Hepatocyte (in vitro differentiated cells): ENCODE measurements around the gene CFAP97. TPM values are rescaled to one million over a fixed set of nuclear protein-coding genes. Genes with fewer than 3 reads are reported as not detected.

Experiments used
- DNase-seq: peaks from one replicate; pipeline ENCODE4 v3.0.0-alpha.2; 2016; ENCODE audit warnings: low spot score
- H2AFZ ChIP-seq: fragments of 200-600 bp; sonication (generic); 2 replicates; pipeline ENCODE4 v1.6.0; 2016; ENCODE audit warnings: antibody characterized with exemption, mild to moderate bottlenecking
- H3K27ac ChIP-seq: fragments of 200-600 bp; sonication (generic); 2 replicates; pipeline ENCODE4 v1.5.1; 2016; ENCODE audit warnings: mild to moderate bottlenecking
- H3K27me3 ChIP-seq: fragments of 200-600 bp; sonication (generic); 2 replicates; pipeline ENCODE4 v1.6.1; 2016
- H3K36me3 ChIP-seq: fragments of 200-600 bp; sonication (generic); replicated peaks from 2 replicates; pipeline ENCODE4 v1.5.1; 2016; ENCODE audit warnings: low read depth; ENCODE audit not compliant: insufficient read depth
- H3K4me1 ChIP-seq: fragments of 200-600 bp; sonication (generic); 2 replicates; pipeline ENCODE4 v1.5.1; 2016; ENCODE audit warnings: mild to moderate bottlenecking, moderate library complexity; ENCODE audit not compliant: insufficient read depth
- H3K4me2 ChIP-seq: fragments of 200-600 bp; sonication (generic); 2 replicates; pipeline ENCODE4 v1.6.0; 2016
- H3K4me3 ChIP-seq: fragments of 200-600 bp; sonication (generic); 2 replicates; pipeline ENCODE4 v1.5.1; 2016; ENCODE audit warnings: mild to moderate bottlenecking
- H3K79me2 ChIP-seq: fragments of 200-600 bp; sonication (generic); 2 replicates; pipeline ENCODE4 v1.6.0; 2017; ENCODE audit warnings: mild to moderate bottlenecking
- H3K9me2 ChIP-seq: fragments of 200-600 bp; sonication (generic); replicated peaks from 2 replicates; pipeline ENCODE4 v1.6.0; 2017; ENCODE audit warnings: mild to moderate bottlenecking; ENCODE audit not compliant: insufficient read depth
- H3K9me3 ChIP-seq: fragments of 200-600 bp; sonication (generic); 2 replicates; pipeline ENCODE4 v1.5.1; 2016; ENCODE audit warnings: low read depth, mild to moderate bottlenecking
- H4K20me1 ChIP-seq: fragments of 200-600 bp; sonication (generic); 2 replicates; pipeline ENCODE4 v1.6.0; 2016; ENCODE audit warnings: mild to moderate bottlenecking; ENCODE audit not compliant: insufficient read depth, poor library complexity, severe bottlenecking
- EZH2 ChIP-seq: fragments of 200-600 bp; sonication (generic); IDR thresholded peaks from 2 replicates; pipeline ENCODE4 v1.6.1; 2016; ENCODE audit warnings: antibody characterized with exemption, mild to moderate bottlenecking, borderline replicate concordance
- EZH2phosphoT487 ChIP-seq: fragments of 200-600 bp; sonication (generic); IDR thresholded peaks from one replicate; pipeline ENCODE4 v1.6.1; 2018; ENCODE audit warnings: antibody characterized with exemption, mild to moderate bottlenecking, low read depth, moderate library complexity; ENCODE audit not compliant: unreplicated experiment, severe bottlenecking
- WGBS: methylation state at CpG from one replicate; pipeline ENCODE4 v1.1.6; 2016; ENCODE audit warnings: low lambda C conversion rate; ENCODE audit errors: missing lambda C conversion rate; 5-methylcytosine and 5-hydroxymethylcytosine counted together
- polyA plus RNA-seq: library from polyadenylated mRNA; unstranded; fragments of >200 nt; fragmentation: Nextera tagmentation; extraction: Ambion mirVana; gene quantifications from 2 replicates; pipeline ENCODE4 v1.2.1, GENCODE V29; 2016
- total RNA-seq: library from RNA; depleted of rRNA; stranded (reverse); fragments of >200 nt; gene quantifications from 2 replicates; pipeline ENCODE4 v1.2.3, GENCODE V29; 2014
- TF ChIP-seq, protein P1 (sequence below): fragments of 200-600 bp; sonication (generic); IDR thresholded peaks from 2 replicates; pipeline ENCODE4 v1.5.1; 2016; ENCODE audit warnings: antibody characterized with exemption, mild to moderate bottlenecking; ENCODE audit not compliant: poor library complexity

Gene CFAP97
- total and polyA plus RNA-seq, 2 experiments from 2014 or later, result 16.5 to 28.9 TPM

DNA sequence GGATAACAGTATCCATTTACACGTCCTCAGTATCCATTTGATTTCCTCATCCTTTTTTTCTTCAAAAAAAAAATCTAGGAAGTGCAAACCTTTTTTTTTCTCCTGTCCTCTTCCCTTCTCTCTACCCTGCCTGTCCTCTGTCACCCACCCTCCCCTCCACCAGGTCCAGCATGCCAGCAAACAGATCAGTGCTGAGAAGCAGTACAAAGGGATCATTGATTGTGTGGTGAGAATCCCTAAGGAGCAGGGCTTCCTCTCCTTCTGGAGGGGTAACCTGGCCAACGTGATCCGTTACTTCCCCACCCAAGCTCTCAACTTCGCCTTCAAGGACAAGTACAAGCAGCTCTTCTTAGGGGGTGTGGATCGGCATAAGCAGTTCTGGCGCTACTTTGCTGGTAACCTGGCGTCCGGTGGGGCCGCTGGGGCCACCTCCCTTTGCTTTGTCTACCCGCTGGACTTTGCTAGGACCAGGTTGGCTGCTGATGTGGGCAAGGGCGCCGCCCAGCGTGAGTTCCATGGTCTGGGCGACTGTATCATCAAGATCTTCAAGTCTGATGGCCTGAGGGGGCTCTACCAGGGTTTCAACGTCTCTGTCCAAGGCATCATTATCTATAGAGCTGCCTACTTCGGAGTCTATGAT, 59.1 kb downstream of the CFAP97 start:
- Histone ChIP-seq H3K79me2 (peaks cover 7% of the 10 kb centered on the region), H3K36me3 (no peaks in the 10 kb centered on the region), H3K27me3 (no peaks in the 10 kb centered on the region), H4K20me1 (no peaks in the 10 kb centered on the region), H3K9me2 (no peaks in the 10 kb centered on the region), H3K4me3 (no peak overlapping the region), H3K9me3 (no peaks in the 10 kb centered on the region), H3K4me2 (peak overlapping the region; percentile 51), H2AFZ (no peak overlapping the region), H3K27ac (no peak overlapping the region), H3K4me1 (no peaks in the 10 kb centered on the region)
- 94% methylated on average over 16 of the region's 16 CpGs for WGBS
- DNase-seq, result no peak
- TF ChIP-seq EZH2, result no peak
- TF ChIP-seq, protein P1, sequence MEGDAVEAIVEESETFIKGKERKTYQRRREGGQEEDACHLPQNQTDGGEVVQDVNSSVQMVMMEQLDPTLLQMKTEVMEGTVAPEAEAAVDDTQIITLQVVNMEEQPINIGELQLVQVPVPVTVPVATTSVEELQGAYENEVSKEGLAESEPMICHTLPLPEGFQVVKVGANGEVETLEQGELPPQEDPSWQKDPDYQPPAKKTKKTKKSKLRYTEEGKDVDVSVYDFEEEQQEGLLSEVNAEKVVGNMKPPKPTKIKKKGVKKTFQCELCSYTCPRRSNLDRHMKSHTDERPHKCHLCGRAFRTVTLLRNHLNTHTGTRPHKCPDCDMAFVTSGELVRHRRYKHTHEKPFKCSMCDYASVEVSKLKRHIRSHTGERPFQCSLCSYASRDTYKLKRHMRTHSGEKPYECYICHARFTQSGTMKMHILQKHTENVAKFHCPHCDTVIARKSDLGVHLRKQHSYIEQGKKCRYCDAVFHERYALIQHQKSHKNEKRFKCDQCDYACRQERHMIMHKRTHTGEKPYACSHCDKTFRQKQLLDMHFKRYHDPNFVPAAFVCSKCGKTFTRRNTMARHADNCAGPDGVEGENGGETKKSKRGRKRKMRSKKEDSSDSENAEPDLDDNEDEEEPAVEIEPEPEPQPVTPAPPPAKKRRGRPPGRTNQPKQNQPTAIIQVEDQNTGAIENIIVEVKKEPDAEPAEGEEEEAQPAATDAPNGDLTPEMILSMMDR, result no peak
- TF ChIP-seq EZH2phosphoT487, result no peak

DNA sequence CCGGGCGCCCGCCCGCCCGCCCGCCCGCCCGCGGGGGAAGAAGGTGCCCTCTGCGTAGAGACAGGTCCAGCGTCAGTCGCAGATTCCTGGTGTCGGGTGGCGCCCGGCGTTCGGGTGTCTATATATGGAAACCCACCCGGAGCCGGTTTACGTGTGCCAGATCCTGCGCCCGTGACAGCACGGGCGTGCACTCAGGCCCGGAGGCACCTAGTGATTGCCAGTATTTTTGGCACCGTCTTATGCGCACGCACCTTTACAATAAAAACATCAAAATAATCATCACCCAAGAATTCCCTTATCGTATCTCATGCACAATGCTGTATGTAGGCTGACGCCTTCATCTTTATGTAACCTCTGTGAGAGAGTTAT, 60.2 kb downstream of the CFAP97 start:
- no peak for TF ChIP-seq EZH2phosphoT487
- TF ChIP-seq, protein P1, result no peak
- TF ChIP-seq EZH2, result no peak
- WGBS, result 10% methylated on average over 14 of the region's 30 CpGs
- peak; percentile 50 for DNase-seq
- Histone ChIP-seq H3K4me1 (no peaks in the 10 kb centered on the region), H3K36me3 (no peaks in the 10 kb centered on the region), H2AFZ (peak overlapping the region; percentile 59), H3K9me3 (no peaks in the 10 kb centered on the region), H3K4me2 (peak overlapping the region; percentile 95), H3K79me2 (peaks cover 7% of the 10 kb centered on the region), H3K4me3 (peak overlapping the region; percentile 18), H3K27ac (no peak overlapping the region), H3K9me2 (no peaks in the 10 kb centered on the region), H3K27me3 (no peaks in the 10 kb centered on the region), H4K20me1 (no peaks in the 10 kb centered on the region)

- H4K20me1 ChIP-seq, result no peaks in the 10 kb centered on the region
- no peaks in the 10 kb centered on the region for H3K4me1 ChIP-seq
- no peaks in the 10 kb centered on the region for H3K36me3 ChIP-seq
- H3K4me3 ChIP-seq, result peak within 1 kb of the TSS; percentile 93
- H3K27ac ChIP-seq, result peak within 1 kb of the TSS; percentile 90
- H3K27me3 ChIP-seq, result no peaks in the 10 kb centered on the region
- H3K79me2 ChIP-seq, result peaks cover 7% of the 10 kb centered on the region
- DNase-seq, result peak; percentile 93
- TF ChIP-seq, protein P1, result peak; percentile 40
- TF ChIP-seq EZH2phosphoT487, result no peak
- H3K9me3 ChIP-seq, result no peaks in the 10 kb centered on the region
- peak within 1 kb of the TSS; percentile 98 for H2AFZ ChIP-seq
- under 1% methylated on average over 54 of the region's 87 CpGs for WGBS
- H3K4me2 ChIP-seq, result peak within 1 kb of the TSS; percentile 95
- H3K9me2 ChIP-seq, result no peaks in the 10 kb centered on the region
These were observed 60.7 kb downstream of the CFAP97 start, which contains the start of gene SLC25A4 for GRCh38 chr4:185142912-185143600. SLC25A4 (plus strand) TSS chr4:185143266; CDS start chr4:185143373, 107 bp downstream.
